ENCODE results near the gene PPP1R15B.

DNA sequence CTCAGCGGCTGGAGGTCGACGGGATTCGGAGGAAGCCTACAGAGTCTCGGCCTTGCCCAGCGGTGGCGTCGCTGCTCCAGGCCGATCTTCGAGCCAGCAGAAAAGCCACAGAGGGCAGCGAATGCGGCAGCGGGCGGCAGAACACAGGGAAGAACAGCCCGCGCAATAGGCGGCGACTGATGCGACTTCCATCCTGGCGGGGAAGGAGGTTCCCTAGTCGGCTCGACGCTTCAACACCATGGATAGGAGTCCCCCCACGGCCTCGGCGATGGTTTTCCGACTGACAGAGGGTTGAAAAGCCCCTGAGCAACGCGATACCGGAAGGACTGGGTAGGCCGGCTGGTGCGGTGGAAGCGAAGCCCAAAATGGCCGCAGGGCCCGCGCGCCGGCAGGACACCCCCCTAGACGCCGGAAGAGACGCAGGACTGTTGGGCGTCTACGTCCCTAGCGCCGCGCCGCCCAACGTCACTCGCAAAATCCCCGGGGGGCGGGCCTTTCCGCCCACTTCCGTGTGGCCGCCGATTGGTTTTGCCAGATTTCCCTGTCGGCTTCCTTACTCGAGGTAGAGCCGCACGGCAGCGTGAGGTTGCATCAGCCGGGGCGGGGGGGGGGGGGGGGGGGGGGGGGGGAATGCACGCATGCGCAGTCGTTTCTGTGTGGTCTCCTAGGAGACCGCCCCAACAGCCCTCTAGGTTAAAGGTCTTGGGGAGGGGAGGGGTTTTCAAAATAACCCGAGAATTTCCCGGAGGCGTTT is at the start of gene PPP1R15B:
- TF ChIP-seq, protein P1, sequence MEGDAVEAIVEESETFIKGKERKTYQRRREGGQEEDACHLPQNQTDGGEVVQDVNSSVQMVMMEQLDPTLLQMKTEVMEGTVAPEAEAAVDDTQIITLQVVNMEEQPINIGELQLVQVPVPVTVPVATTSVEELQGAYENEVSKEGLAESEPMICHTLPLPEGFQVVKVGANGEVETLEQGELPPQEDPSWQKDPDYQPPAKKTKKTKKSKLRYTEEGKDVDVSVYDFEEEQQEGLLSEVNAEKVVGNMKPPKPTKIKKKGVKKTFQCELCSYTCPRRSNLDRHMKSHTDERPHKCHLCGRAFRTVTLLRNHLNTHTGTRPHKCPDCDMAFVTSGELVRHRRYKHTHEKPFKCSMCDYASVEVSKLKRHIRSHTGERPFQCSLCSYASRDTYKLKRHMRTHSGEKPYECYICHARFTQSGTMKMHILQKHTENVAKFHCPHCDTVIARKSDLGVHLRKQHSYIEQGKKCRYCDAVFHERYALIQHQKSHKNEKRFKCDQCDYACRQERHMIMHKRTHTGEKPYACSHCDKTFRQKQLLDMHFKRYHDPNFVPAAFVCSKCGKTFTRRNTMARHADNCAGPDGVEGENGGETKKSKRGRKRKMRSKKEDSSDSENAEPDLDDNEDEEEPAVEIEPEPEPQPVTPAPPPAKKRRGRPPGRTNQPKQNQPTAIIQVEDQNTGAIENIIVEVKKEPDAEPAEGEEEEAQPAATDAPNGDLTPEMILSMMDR (conservative IDR thresholded peaks at IDR 0.05; ENCODE audit: low read depth, low read length) = no peak
- TF ChIP-seq EZH2 (IDR thresholded peaks at IDR 0.05; ENCODE audit: borderline replicate concordance, low read depth, low read length, poor library complexity, severe bottlenecking) = no peak

All from A673 (cell line).